K562 treated with DMSO at 1 percent for 24 hours (cell line): ENCODE data around the gene USP17L22. TPM values are rescaled to one million over a fixed set of nuclear protein-coding genes. Genes with fewer than 3 reads are reported as not detected.

Source experiments
- total RNA-seq: library from RNA; unstranded; fragments of 300-600 nt; gene quantifications from 2 replicates; pipeline ENCODE4 v1.2.3, GENCODE V29; 2022; ENCODE audit warnings: low read depth; ENCODE audit not compliant: insufficient read depth

Gene USP17L22, protein sequence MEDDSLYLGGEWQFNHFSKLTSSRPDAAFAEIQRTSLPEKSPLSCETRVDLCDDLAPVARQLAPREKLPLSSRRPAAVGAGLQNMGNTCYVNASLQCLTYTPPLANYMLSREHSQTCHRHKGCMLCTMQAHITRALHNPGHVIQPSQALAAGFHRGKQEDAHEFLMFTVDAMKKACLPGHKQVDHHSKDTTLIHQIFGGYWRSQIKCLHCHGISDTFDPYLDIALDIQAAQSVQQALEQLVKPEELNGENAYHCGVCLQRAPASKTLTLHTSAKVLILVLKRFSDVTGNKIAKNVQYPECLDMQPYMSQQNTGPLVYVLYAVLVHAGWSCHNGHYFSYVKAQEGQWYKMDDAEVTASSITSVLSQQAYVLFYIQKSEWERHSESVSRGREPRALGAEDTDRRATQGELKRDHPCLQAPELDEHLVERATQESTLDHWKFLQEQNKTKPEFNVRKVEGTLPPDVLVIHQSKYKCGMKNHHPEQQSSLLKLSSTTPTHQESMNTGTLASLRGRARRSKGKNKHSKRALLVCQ
- total RNA-seq: not detected in 2 replicates

DNA sequence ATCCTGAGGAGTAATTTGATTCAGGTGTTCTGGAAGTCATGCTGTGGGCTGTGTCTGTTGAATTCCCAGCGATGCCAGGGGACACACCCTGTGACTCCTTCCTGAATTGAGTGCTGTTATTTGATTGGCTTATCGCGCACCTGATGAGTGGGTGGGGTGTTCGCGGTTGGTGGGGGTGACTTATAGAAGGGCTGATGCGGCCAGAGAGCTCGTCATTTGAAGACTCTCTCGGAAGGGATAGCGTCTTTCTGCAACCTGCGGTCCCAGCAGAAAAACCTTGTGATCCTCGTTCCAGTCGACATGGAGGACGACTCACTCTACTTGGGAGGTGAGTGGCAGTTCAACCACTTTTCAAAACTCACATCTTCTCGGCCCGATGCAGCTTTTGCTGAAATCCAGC, at the start of gene USP17L22:
Gene USP17L22 (plus strand): TSS at position 301 of the 400 bp plus-strand sequence. CDS start 0 bp downstream, at position 301.

DNA sequence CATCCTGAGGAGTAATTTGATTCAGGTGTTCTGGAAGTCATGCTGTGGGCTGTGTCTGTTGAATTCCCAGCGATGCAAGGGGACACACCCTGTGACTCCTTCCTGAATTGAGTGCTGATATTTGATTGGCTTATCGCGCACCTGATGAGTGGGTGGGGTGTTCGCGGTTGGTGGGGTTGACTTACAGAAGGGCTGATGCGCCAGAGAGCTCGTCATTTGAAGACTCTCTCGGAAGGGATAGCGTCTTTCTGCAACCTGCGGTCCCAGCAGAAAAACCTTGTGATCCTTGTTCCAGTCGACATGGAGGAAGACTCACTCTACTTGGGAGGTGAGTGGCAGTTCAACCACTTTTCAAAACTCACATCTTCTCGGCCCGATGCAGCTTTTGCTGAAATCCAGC, 47.6 kb upstream of the USP17L22 start, which contains the start of gene USP17L12:
Gene USP17L12 (plus strand): TSS at position 301 of the 400 bp plus-strand sequence. CDS start 0 bp downstream, at position 301.

DNA sequence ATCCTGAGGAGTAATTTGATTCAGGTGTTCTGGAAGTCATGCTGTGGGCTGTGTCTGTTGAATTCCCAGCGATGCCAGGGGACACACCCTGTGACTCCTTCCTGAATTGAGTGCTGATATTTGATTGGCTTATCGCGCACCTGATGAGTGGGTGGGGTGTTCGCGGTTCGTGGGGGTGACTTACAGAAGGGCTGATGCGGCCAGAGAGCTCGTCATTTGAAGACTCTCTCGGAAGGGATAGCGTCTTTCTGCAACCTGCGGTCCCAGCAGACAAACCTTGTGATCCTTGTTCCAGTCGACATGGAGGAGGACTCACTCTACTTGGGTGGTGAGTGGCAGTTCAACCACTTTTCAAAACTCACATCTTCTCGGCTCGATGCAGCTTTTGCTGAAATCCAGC, 42.8 kb upstream of the USP17L22 start, which contains the start of gene USP17L13:
Gene USP17L13 (plus strand): TSS at position 301 of the 400 bp plus-strand sequence. CDS start 0 bp downstream, at position 301.

DNA sequence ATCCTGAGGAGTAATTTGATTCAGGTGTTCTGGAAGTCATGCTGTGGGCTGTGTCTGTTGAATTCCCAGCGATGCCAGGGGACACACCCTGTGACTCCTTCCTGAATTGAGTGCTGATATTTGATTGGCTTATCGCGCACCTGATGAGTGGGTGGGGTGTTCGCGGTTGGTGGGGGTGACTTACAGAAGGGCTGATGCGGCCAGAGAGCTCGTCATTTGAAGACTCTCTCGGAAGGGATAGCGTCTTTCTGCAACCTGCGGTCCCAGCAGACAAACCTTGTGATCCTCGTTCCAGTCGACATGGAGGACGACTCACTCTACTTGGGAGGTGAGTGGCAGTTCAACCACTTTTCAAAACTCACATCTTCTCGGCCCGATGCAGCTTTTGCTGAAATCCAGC, 33.3 kb upstream of the USP17L22 start, which contains the start of gene USP17L15:
Gene USP17L15 (plus strand): TSS at position 301 of the 400 bp plus-strand sequence. CDS start 0 bp downstream, at position 301.

DNA sequence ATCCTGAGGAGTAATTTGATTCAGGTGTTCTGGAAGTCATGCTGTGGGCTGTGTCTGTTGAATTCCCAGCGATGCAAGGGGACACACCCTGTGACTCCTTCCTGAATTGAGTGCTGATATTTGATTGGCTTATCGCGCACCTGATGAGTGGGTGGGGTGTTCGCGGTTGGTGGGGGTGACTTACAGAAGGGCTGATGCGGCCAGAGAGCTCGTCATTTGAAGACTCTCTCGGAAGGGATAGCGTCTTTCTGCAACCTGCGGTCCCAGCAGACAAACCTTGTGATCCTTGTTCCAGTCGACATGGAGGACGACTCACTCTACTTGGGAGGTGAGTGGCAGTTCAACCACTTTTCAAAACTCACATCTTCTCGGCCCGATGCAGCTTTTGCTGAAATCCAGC, 23.8 kb upstream of the USP17L22 start, which contains the start of gene USP17L17:
Gene USP17L17 (plus strand): TSS at position 301 of the 400 bp plus-strand sequence. CDS start 0 bp downstream, at position 301.

DNA sequence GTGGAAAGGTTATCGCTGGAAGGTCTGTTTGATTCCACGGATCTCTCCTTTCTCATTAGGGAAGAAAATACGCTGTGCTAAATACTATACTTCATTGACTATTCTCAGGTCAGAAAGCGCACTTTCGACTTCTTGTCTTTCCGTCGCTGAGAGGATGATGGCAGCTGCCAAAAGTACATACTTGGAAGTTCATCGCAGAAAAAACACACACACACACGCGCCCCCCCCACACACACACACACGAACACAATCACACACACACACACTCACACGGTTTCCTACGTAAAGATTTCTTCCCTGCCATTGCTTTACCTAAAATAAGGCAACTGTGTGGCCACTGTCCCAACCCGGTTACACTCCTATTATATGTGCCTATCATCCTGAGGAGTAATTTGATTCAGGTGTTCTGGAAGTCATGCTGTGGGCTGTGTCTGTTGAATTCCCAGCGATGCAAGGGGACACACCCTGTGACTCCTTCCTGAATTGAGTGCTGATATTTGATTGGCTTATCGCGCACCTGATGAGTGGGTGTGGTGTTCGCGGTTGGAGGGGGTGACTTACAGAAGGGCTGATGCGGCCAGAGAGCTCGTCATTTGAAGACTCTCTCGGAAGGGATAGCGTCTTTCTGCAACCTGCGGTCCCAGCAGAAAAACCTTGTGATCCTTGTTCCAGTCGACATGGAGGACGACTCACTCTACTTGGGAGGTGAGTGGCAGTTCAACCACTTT, 19.3 kb upstream of the USP17L22 start, which contains the start of gene USP17L18:
Gene USP17L18 (plus strand): TSS at position 678 of the 728 bp plus-strand sequence. CDS start 0 bp downstream, at position 678.

DNA sequence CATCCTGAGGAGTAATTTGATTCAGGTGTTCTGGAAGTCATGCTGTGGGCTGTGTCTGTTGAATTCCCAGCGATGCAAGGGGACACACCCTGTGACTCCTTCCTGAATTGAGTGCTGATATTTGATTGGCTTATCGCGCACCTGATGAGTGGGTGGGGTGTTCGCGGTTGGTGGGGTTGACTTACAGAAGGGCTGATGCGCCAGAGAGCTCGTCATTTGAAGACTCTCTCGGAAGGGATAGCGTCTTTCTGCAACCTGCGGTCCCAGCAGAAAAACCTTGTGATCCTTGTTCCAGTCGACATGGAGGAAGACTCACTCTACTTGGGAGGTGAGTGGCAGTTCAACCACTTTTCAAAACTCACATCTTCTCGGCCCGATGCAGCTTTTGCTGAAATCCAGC, 14.3 kb upstream of the USP17L22 start, which contains the start of gene USP17L19:
Gene USP17L19 (plus strand): TSS at position 301 of the 400 bp plus-strand sequence. CDS start 0 bp downstream, at position 301.

DNA sequence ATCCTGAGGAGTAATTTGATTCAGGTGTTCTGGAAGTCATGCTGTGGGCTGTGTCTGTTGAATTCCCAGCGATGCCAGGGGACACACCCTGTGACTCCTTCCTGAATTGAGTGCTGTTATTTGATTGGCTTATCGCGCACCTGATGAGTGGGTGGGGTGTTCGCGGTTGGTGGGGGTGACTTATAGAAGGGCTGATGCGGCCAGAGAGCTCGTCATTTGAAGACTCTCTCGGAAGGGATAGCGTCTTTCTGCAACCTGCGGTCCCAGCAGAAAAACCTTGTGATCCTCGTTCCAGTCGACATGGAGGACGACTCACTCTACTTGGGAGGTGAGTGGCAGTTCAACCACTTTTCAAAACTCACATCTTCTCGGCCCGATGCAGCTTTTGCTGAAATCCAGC, 9.6 kb upstream of the USP17L22 start, which contains the start of gene USP17L20:
Gene USP17L20 (plus strand): TSS at position 301 of the 400 bp plus-strand sequence. CDS start 0 bp downstream, at position 301.

DNA sequence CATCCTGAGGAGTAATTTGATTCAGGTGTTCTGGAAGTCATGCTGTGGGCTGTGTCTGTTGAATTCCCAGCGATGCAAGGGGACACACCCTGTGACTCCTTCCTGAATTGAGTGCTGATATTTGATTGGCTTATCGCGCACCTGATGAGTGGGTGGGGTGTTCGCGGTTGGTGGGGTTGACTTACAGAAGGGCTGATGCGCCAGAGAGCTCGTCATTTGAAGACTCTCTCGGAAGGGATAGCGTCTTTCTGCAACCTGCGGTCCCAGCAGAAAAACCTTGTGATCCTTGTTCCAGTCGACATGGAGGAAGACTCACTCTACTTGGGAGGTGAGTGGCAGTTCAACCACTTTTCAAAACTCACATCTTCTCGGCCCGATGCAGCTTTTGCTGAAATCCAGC, 4.8 kb upstream of the USP17L22 start, which contains the start of gene USP17L21:
Gene USP17L21 (plus strand): TSS at position 301 of the 400 bp plus-strand sequence. CDS start 0 bp downstream, at position 301.

Other genes with a start within 250 kb of the USP17L22 start
- not detected in 2 replicates for gene FAM90A26, start 97.2 kb upstream of the USP17L22 start, total RNA-seq
- gene USP17L10, start 57.0 kb upstream of the USP17L22 start, total RNA-seq: not detected in 2 replicates
- gene USP17L11, start 52.2 kb upstream of the USP17L22 start, total RNA-seq: not detected in 2 replicates
- gene USP17L12, start 47.5 kb upstream of the USP17L22 start, total RNA-seq: not detected in 2 replicates
- not detected in 2 replicates for gene USP17L13, start 42.7 kb upstream of the USP17L22 start, total RNA-seq
- gene USP17L15, start 33.2 kb upstream of the USP17L22 start, total RNA-seq: not detected in 2 replicates
- not detected in 2 replicates for gene USP17L17, start 23.7 kb upstream of the USP17L22 start, total RNA-seq
- not detected in 2 replicates for gene USP17L18, start 19.0 kb upstream of the USP17L22 start, total RNA-seq
- not detected in 2 replicates for gene USP17L19, start 14.2 kb upstream of the USP17L22 start, total RNA-seq
- not detected in 2 replicates for gene USP17L20, start 9.5 kb upstream of the USP17L22 start, total RNA-seq
- not detected in 2 replicates for gene USP17L21, start 4.7 kb upstream of the USP17L22 start, total RNA-seq
- not detected in 2 replicates for gene USP17L24, start 57.5 kb downstream of the USP17L22 start, total RNA-seq
- not detected in 2 replicates for gene USP17L25, start 62.3 kb downstream of the USP17L22 start, total RNA-seq
- not detected in 2 replicates for gene USP17L26, start 67.0 kb downstream of the USP17L22 start, total RNA-seq
- not detected in 2 replicates for gene USP17L5, start 71.8 kb downstream of the USP17L22 start, total RNA-seq
- gene USP17L27, start 76.5 kb downstream of the USP17L22 start, total RNA-seq: not detected in 2 replicates
- gene USP17L28, start 81.3 kb downstream of the USP17L22 start, total RNA-seq: not detected in 2 replicates
- gene USP17L29, start 86.0 kb downstream of the USP17L22 start, total RNA-seq: not detected in 2 replicates
- not detected in 2 replicates for gene USP17L30, start 95.5 kb downstream of the USP17L22 start, total RNA-seq
- gene DEFB131A, start 176.8 kb downstream of the USP17L22 start, total RNA-seq: not detected in 2 replicates